ENCODE data around the gene EXOC4.
A peak's percentile ranks its signal among the peaks of the same experiment; 100 is the strongest.

The EXOC4 gene

GRCh38 chr7:133364959-133365690, 112.2 kb downstream of the EXOC4 start:
- DNase-seq (ENCODE audit: low spot score), result no peak

GRCh38 chr7:133365917-133366316, 113.0 kb downstream of the EXOC4 start:
- DNase-seq (ENCODE audit: low spot score), result no peak

- no peak for DNase-seq (ENCODE audit: low spot score)
Observed at GRCh38 chr7:133367561-133367960, 114.7 kb downstream of the EXOC4 start.

GRCh38 chr7:133369130-133369529, 116.3 kb downstream of the EXOC4 start:
- DNase-seq (ENCODE audit: low spot score), result no peak

- DNase-seq (ENCODE audit: low spot score), result no peak
Observed at GRCh38 chr7:133371616-133372015, 118.7 kb downstream of the EXOC4 start.

GRCh38 chr7:133372337-133372736, 119.5 kb downstream of the EXOC4 start:
- DNase-seq (ENCODE audit: low spot score), result no peak

GRCh38 chr7:133376514-133376913, 123.6 kb downstream of the EXOC4 start:
- peak; percentile 7 for DNase-seq (ENCODE audit: low spot score)

GRCh38 chr7:133381965-133382364, 129.1 kb downstream of the EXOC4 start:
- no peak for DNase-seq (ENCODE audit: low spot score)

GRCh38 chr7:133382775-133383559, 130.1 kb downstream of the EXOC4 start:
- DNase-seq (ENCODE audit: low spot score), result no peak

- no peak for DNase-seq (ENCODE audit: low spot score)
Observed at GRCh38 chr7:133386205-133386604, 133.3 kb downstream of the EXOC4 start.

- no peak for DNase-seq (ENCODE audit: low spot score)
Observed at GRCh38 chr7:133389727-133390126, 136.8 kb downstream of the EXOC4 start.

GRCh38 chr7:133391206-133391605, 138.3 kb downstream of the EXOC4 start:
- no peak for DNase-seq (ENCODE audit: low spot score)

- DNase-seq (ENCODE audit: low spot score), result no peak
Observed at GRCh38 chr7:133394369-133394768, 141.5 kb downstream of the EXOC4 start.

- no peak for DNase-seq (ENCODE audit: low spot score)
Observed at GRCh38 chr7:133395551-133395950, 142.7 kb downstream of the EXOC4 start.

GRCh38 chr7:133398506-133398905, 145.6 kb downstream of the EXOC4 start:
- no peak for DNase-seq (ENCODE audit: low spot score)

- no peak for DNase-seq (ENCODE audit: low spot score)
Observed at GRCh38 chr7:133401225-133401624, 148.3 kb downstream of the EXOC4 start.

- no peak for DNase-seq (ENCODE audit: low spot score)
Observed at GRCh38 chr7:133408212-133408611, 155.3 kb downstream of the EXOC4 start.

GRCh38 chr7:133409421-133409820, 156.5 kb downstream of the EXOC4 start:
- DNase-seq (ENCODE audit: low spot score), result no peak

- DNase-seq (ENCODE audit: low spot score), result no peak
Observed at GRCh38 chr7:133409966-133410365, 157.1 kb downstream of the EXOC4 start.

- DNase-seq (ENCODE audit: low spot score), result no peak
Observed at GRCh38 chr7:133411395-133411794, 158.5 kb downstream of the EXOC4 start.

- DNase-seq (ENCODE audit: low spot score), result no peak
Observed at GRCh38 chr7:133412942-133413341, 160.1 kb downstream of the EXOC4 start.

- no peak for DNase-seq (ENCODE audit: low spot score)
Observed at GRCh38 chr7:133419041-133419440, 166.2 kb downstream of the EXOC4 start.

- no peak for DNase-seq (ENCODE audit: low spot score)
Observed at GRCh38 chr7:133423618-133424017, 170.7 kb downstream of the EXOC4 start.

All from globus pallidus (tissue), 1 donor.